HepG2 (cell line): ENCODE results near the gene TCERG1. TPM values are rescaled to one million over a fixed set of nuclear protein-coding genes. Genes with fewer than 3 reads are reported as not detected.

Source experiments
- ATAC-seq: fragments of 200-7000 bp; cut with Tn5 transposase; 3 replicates; pipeline ENCODE4 v1.9.1; 2020; ENCODE audit warnings: mild to moderate bottlenecking, moderate library complexity
- BruUV-seq: library from RNA; stranded (reverse); fragments of 400-500 nt; replicated peaks from 2 replicates; lab custom pipeline; 2021; lab: Mats Ljungman, UMichigan
- CTCF ChIA-PET: fragments of 300-600 bp; formaldehyde crosslinking; extraction: SDS; loops from one replicate; lab custom pipeline; 2021; ENCODE audit warnings: low total read pairs, inconsistent platforms, low intra/inter-chr PET ratio; lab: Yijun Ruan, JAX
- POLR2A ChIA-PET: fragments of 350-600 bp; sonication (Branson Sonifier 250); formaldehyde crosslinking; loops from one replicate; lab custom pipeline; 2020; ENCODE audit warnings: antibody characterized with exemption, inconsistent platforms; lab: Yijun Ruan, JAX
- DNase-seq: peaks from one replicate; pipeline ENCODE4 v3.0.0-alpha.2; 2015; ENCODE audit warnings: low spot score
- FAIRE-seq: peaks from 3 replicates; lab custom pipeline; 2011; peaks lifted over from hg19 to GRCh38; lab: Jason Lieb, UNC
- H2AFZ ChIP-seq: one replicate; pipeline ENCODE4 v1.6.1; 2011; ENCODE audit warnings: low read length, inconsistent platforms
- H3K27ac ChIP-seq: fragments of 300-600 bp; 3 replicates; pipeline ENCODE4 v1.8.0; 2011; ENCODE audit warnings: mixed run types, mild to moderate bottlenecking, mixed read lengths, low read length, inconsistent platforms; ENCODE audit not compliant: insufficient read depth; ENCODE audit errors: extremely low read length
- H3K27me3 ChIP-seq, 2 experiments: fragments of 200-600 bp in 1 of 2; 2 replicates in 1 of 2; 3 replicates in 1 of 2; pipeline versions ENCODE4 v1.6.0 to v1.8.0; 2011; ENCODE audit warnings: low read length in 2 of 2, mild to moderate bottlenecking in 2 of 2, moderate library complexity in 2 of 2, inconsistent platforms in 1 of 2; ENCODE audit not compliant: insufficient read depth in 2 of 2, control insufficient read depth in 1 of 2
- H3K36me3 ChIP-seq, 2 experiments: fragments of 200-600 bp in 1 of 2; replicated peaks in 1 of 2; 2 replicates in 1 of 2; 3 replicates in 1 of 2; pipeline versions ENCODE4 v1.5.1 to v1.8.0; 2011; ENCODE audit warnings: low read length in 2 of 2, inconsistent platforms in 1 of 2; ENCODE audit not compliant: insufficient read depth in 2 of 2, control insufficient read depth in 1 of 2
- H3K4me1 ChIP-seq: 2 replicates; pipeline ENCODE4 v1.5.1; 2012; ENCODE audit warnings: low read length, inconsistent platforms; ENCODE audit not compliant: insufficient read depth
- H3K4me2 ChIP-seq: 2 replicates; pipeline ENCODE4 v1.6.0; 2011; ENCODE audit warnings: low read depth, low read length, inconsistent platforms
- H3K4me3 ChIP-seq, 3 experiments: fragments of 200-600 bp in 1 of 3; sonication (generic), shearing (Covaris generic) in 1 of 3; replicated peaks in 1 of 3; 2 replicates each; pipeline ENCODE4 v1.5.1; 2011 to 2016; ENCODE audit warnings: low read length in 3 of 3, inconsistent platforms in 2 of 3, low read depth in 2 of 3, mild to moderate bottlenecking in 2 of 3, control low read depth in 1 of 3, mixed read lengths in 1 of 3; ENCODE audit not compliant: insufficient read depth in 1 of 3
- H3K79me2 ChIP-seq: one replicate; pipeline ENCODE4 v1.6.1; 2011; ENCODE audit warnings: low read length, inconsistent platforms; ENCODE audit not compliant: insufficient read depth
- H3K9ac ChIP-seq: 2 replicates; pipeline ENCODE4 v1.6.0; 2011; ENCODE audit warnings: mild to moderate bottlenecking, low read depth, low read length, inconsistent platforms; ENCODE audit not compliant: insufficient read depth
- H3K9me3 ChIP-seq: 2 replicates; pipeline ENCODE4 v1.5.1; 2012; ENCODE audit warnings: mild to moderate bottlenecking, low read length
- H4K20me1 ChIP-seq: 2 replicates; pipeline ENCODE4 v1.6.0; 2011; ENCODE audit warnings: inconsistent platforms, mild to moderate bottlenecking, low read length, moderate library complexity; ENCODE audit not compliant: insufficient read depth
- NCOA2 ChIP-seq: sonication (generic); formaldehyde crosslinking; IDR thresholded peaks from 2 replicates; pipeline ENCODE4 v1.8.0; 2022; ENCODE audit warnings: inconsistent platforms
- PHB2 ChIP-seq: fragments of 450-650 bp; IDR thresholded peaks from 2 replicates; pipeline ENCODE4 v1.6.1; 2018; ENCODE audit not compliant: partially characterized antibody
- SOX6 ChIP-seq, 2 experiments: fragments of 450-650 bp in 1 of 2; sonication (generic) in 1 of 2; formaldehyde crosslinking in 1 of 2; IDR thresholded peaks; 2 replicates each; pipeline versions ENCODE4 v1.4.0 to v1.6.1; 2017 to 2020; ENCODE audit warnings: antibody characterized with exemption in 1 of 2, mild to moderate bottlenecking in 1 of 2, missing genetic modification reagents in 1 of 2
- WGBS: methylation state at CpG from one replicate; pipeline ENCODE4 v1.1.6; 2017; ENCODE audit warnings: low lambda C conversion rate; 5-methylcytosine and 5-hydroxymethylcytosine counted together
- in situ Hi-C: cut with HindIII; loops from 2 replicates; pipeline ENCODE4 v1.10.0; 2017; ENCODE audit warnings: low pct_unique_long_range_greater_than_20kb; ENCODE audit not compliant: extremely low pct_ligation_motif_present
- intact Hi-C: fragments of 100-400 bp; cut with micrococcal nuclease; formaldehyde crosslinking; loops from one replicate; pipeline ENCODE4 v1.10.0; 2022; ENCODE audit not compliant: unreplicated experiment
- polyA plus RNA-seq, 8 experiments: library from polyadenylated mRNA; depleted of rRNA in 3 of 8; stranded (reverse) in 7 of 8; unstranded in 1 of 8; fragments of >200 nt; fragmentation: Illumina TruSeq in 4 of 8; extraction: Trizol in 4 of 8; gene quantifications; 2 replicates each; pipeline versions ENCODE4 v1.2.1 to v1.2.3, GENCODE V29; 2011 to 2016; ENCODE audit warnings: low read depth in 4 of 8, missing spikeins in 1 of 8, mixed read lengths in 1 of 8; ENCODE audit not compliant: insufficient read depth in 1 of 8
- total RNA-seq, 5 experiments: library from RNA; depleted of rRNA; stranded (reverse); fragments of >200 nt; fragmentation: Illumina TruSeq; extraction: Trizol; gene quantifications; 2 replicates each; pipeline ENCODE4 v1.2.3, GENCODE V29; 2016; ENCODE audit warnings: low read depth in 1 of 5
- TF ChIP-seq, protein P1 (sequence below): sonication (generic); formaldehyde crosslinking; IDR thresholded peaks from 2 replicates; pipeline ENCODE4 v1.5.0; 2020; ENCODE audit warnings: mild to moderate bottlenecking, missing genetic modification reagents, moderate library complexity

TCERG1 gene
- total and polyA plus RNA-seq, 2 of the 13 experiments (the other 11 are each of a cell fraction or from before 2014, with no cell fraction given): 71.7 to 86.6 TPM

DNA sequence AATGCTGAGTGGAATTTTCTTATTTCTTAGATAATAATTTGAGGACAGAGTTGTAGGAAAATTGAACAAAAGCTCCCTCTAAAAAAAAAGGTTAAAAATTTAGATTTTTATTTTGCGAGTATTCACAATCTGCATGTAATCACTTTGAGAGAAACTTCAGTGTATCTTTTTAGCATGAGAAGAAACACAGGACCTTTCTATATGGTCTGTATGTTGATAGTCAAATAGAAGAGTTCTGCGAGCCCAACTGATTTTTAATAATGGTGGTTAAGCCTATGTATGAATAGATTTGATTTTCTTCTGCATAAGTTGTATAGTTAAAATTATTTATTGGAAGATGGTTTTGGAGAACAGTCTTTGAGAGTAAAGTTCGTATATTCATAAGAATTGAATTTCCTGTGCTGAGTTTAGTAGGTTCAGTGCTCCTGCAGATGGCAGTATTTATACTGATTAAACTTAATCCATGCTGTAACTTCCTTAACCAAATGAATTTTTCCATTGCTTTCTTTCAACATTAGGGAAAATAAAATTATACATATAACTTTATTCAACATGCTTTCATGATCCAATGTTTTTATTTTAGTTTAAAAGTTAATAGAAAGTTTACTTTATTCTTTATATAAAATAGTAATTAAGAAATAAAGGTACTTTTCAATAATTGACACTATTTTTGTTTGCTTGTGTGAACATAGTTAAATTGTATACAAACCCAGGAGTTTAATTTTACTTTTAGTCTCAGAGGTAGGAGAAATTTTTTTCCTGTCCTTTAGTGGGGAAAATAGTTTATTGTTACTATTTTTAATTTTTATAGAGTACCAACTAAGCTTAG lies 19.6 kb downstream of the TCERG1 start:
- H4K20me1 ChIP-seq: peaks cover 12% of the 10 kb centered on the region; the same call in 1 of the 2 replicates
- ATAC-seq: no peak
- in situ Hi-C loops: no loop called here
- no peak for DNase-seq
- no peaks in the 10 kb centered on the region for H3K4me1 ChIP-seq
- FAIRE-seq: no peak
- no peak overlapping the region for H3K4me2 ChIP-seq
- H3K27me3 ChIP-seq: no peaks in the 10 kb centered on the region
- BruUV-seq: no TSS peak
- H3K9me3 ChIP-seq: no peaks in the 10 kb centered on the region
- intact Hi-C loops: loop anchor here (1.0 to 2.0 kb wide), 2 partner anchors 37 to 62 kb away; no protein-coding TSS in a partner anchor
- no peak overlapping the region for H3K27ac ChIP-seq
- WGBS: 92% methylated on average over 3 of the region's 3 CpGs
- H3K36me3 ChIP-seq: peaks cover 11 to 62% of the 10 kb centered on the region in 2 experiments
- no peak overlapping the region for H3K9ac ChIP-seq
- ChIA-PET POLR2A (no interaction called here), CTCF (interaction anchor here (1.0 kb wide), 1 partner anchor 62 kb away, joined by 4 read pairs; no protein-coding TSS in a partner anchor)
- TF ChIP-seq PHB2: no peak
- TF ChIP-seq, protein P1, sequence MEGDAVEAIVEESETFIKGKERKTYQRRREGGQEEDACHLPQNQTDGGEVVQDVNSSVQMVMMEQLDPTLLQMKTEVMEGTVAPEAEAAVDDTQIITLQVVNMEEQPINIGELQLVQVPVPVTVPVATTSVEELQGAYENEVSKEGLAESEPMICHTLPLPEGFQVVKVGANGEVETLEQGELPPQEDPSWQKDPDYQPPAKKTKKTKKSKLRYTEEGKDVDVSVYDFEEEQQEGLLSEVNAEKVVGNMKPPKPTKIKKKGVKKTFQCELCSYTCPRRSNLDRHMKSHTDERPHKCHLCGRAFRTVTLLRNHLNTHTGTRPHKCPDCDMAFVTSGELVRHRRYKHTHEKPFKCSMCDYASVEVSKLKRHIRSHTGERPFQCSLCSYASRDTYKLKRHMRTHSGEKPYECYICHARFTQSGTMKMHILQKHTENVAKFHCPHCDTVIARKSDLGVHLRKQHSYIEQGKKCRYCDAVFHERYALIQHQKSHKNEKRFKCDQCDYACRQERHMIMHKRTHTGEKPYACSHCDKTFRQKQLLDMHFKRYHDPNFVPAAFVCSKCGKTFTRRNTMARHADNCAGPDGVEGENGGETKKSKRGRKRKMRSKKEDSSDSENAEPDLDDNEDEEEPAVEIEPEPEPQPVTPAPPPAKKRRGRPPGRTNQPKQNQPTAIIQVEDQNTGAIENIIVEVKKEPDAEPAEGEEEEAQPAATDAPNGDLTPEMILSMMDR (CRISPR knock-in tag): 0 out of 2 replicates have a peak, but pooled peaks have one; percentile 11
- no peak for TF ChIP-seq SOX6 (IDR thresholded peaks at IDR 0.05)
- TF ChIP-seq SOX6 (CRISPR knock-in tag; IDR thresholded peaks at IDR 0.05): no peak
- no peak for TF ChIP-seq NCOA2 (CRISPR knock-in tag)
- TF ChIP-seq, all 625 proteins: peak for 1
- no peak overlapping the region for H2AFZ ChIP-seq
- no peak overlapping the region for H3K4me3 ChIP-seq
- H3K79me2 ChIP-seq: peaks cover 12% of the 10 kb centered on the region
